GM10847 (cell line): Measurements from ENCODE around the gene TBCK.

Experiments used
- POLR2A ChIP-seq: IDR thresholded peaks from 2 replicates; pipeline ENCODE4 v1.6.1; 2011; ENCODE audit not compliant: insufficient read length; ENCODE audit errors: extremely low read depth

The TBCK gene

GRCh38 chr4:106208481-106209460 lies 107.2 kb downstream of the TBCK start:
- no peak for TF ChIP-seq POLR2A

GRCh38 chr4:106201373-106201772 lies 114.6 kb downstream of the TBCK start:
- TF ChIP-seq POLR2A = no peak

- TF ChIP-seq POLR2A = no peak
These were observed 120.5 kb downstream of the TBCK start for GRCh38 chr4:106195435-106195950.

- TF ChIP-seq POLR2A = no peak
These were observed 121.2 kb downstream of the TBCK start for GRCh38 chr4:106194801-106195200.

- no peak for TF ChIP-seq POLR2A
These were observed 123.9 kb downstream of the TBCK start for GRCh38 chr4:106192131-106192530.

GRCh38 chr4:106186201-106186600 lies 129.8 kb downstream of the TBCK start:
- no peak for TF ChIP-seq POLR2A

GRCh38 chr4:106183551-106183950 lies 132.5 kb downstream of the TBCK start:
- TF ChIP-seq POLR2A = no peak

- TF ChIP-seq POLR2A = no peak
These were observed 143.1 kb downstream of the TBCK start for GRCh38 chr4:106172861-106173260.

- TF ChIP-seq POLR2A = no peak
These were observed 150.5 kb downstream of the TBCK start for GRCh38 chr4:106165351-106166010.

GRCh38 chr4:106162278-106162677 lies 153.7 kb downstream of the TBCK start:
- TF ChIP-seq POLR2A = no peak

- TF ChIP-seq POLR2A = no peak
These were observed 155.4 kb downstream of the TBCK start for GRCh38 chr4:106160560-106160959.

- TF ChIP-seq POLR2A = no peak
These were observed 166.1 kb downstream of the TBCK start for GRCh38 chr4:106149911-106150310.

- no peak for TF ChIP-seq POLR2A
These were observed 167.0 kb downstream of the TBCK start for GRCh38 chr4:106149026-106149425.

GRCh38 chr4:106142616-106143127 lies 173.3 kb downstream of the TBCK start:
- TF ChIP-seq POLR2A = no peak

GRCh38 chr4:106140601-106141000 lies 175.4 kb downstream of the TBCK start:
- no peak for TF ChIP-seq POLR2A

GRCh38 chr4:106136777-106137331 lies 179.2 kb downstream of the TBCK start:
- no peak for TF ChIP-seq POLR2A

- no peak for TF ChIP-seq POLR2A
These were observed 184.0 kb downstream of the TBCK start for GRCh38 chr4:106132045-106132444.
